Neural cell (in vitro differentiated cells): ENCODE measurements around the gene AP1M2.

Experiments used
- EZH2 ChIP-seq: fragments of 200-600, 300-800 bp; shearing (Covaris generic), sonication (generic); IDR thresholded peaks from 2 replicates; pipeline ENCODE4 v1.6.1; 2014; ENCODE audit warnings: antibody characterized with exemption, low read length, borderline replicate concordance, mild to moderate bottlenecking; ENCODE audit not compliant: insufficient read depth, poor library complexity, severe bottlenecking
- SMC3 ChIP-seq: fragments of 450-650 bp; conservative IDR thresholded peaks from 2 replicates; pipeline ENCODE4 v1.6.1; 2014; ENCODE audit warnings: antibody characterized with exemption, mild to moderate bottlenecking, moderate library complexity; ENCODE audit not compliant: poor library complexity
- TF ChIP-seq, protein P1 (sequence below): fragments of 450-650 bp; IDR thresholded peaks from 2 replicates; pipeline ENCODE4 v1.5.1; 2014; ENCODE audit warnings: antibody characterized with exemption, mild to moderate bottlenecking, moderate library complexity; ENCODE audit not compliant: poor library complexity, severe bottlenecking

DNA sequence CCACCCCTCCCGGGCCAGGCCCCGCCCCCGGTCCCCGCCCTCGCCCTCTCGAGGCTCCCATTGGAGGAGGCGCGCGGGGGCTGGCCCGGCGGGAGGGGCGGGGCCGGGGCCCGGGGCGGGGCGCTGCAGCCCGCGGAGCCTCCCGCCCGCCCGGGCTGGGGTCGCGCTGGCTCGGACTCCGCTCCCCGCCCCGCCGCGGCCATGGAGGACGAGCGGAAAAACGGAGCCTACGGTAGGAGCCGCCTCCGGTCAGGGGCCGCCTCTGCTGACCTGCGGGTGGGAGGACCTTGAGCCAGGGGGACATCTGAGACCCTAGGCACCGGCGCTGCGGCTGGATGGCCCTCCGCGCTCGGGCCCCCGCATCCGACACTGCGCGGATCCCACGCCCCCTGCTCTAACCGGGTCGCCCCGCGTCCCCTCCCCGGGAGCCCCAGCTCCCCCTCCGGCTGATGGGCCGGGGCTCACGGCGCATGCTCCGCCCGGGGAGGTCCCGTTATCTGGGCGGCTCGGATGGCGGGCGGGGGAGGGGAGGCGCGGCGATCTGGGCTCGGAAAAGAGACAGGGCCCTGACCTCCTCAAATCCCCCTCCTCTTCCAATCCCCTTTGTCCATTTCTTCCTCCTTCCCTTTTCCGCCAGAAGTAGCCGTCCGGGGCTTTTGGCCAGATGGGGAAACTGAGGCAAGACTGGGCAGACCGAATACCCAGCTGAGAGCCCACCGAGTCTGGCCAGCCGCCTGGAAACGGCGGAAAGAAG, 15.4 kb upstream of the AP1M2 start:
- TF ChIP-seq EZH2 (no peak), SMC3 (no peak)
- TF ChIP-seq, protein P1, sequence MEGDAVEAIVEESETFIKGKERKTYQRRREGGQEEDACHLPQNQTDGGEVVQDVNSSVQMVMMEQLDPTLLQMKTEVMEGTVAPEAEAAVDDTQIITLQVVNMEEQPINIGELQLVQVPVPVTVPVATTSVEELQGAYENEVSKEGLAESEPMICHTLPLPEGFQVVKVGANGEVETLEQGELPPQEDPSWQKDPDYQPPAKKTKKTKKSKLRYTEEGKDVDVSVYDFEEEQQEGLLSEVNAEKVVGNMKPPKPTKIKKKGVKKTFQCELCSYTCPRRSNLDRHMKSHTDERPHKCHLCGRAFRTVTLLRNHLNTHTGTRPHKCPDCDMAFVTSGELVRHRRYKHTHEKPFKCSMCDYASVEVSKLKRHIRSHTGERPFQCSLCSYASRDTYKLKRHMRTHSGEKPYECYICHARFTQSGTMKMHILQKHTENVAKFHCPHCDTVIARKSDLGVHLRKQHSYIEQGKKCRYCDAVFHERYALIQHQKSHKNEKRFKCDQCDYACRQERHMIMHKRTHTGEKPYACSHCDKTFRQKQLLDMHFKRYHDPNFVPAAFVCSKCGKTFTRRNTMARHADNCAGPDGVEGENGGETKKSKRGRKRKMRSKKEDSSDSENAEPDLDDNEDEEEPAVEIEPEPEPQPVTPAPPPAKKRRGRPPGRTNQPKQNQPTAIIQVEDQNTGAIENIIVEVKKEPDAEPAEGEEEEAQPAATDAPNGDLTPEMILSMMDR = no peak
